SK-N-MC (cell line): ENCODE measurements around the gene CTCFL.

Experiments
- EZH2 ChIP-seq: fragments of 200-600 bp; sonication (generic); IDR thresholded peaks from one replicate; pipeline ENCODE4 v1.6.1; 2017; ENCODE audit warnings: antibody characterized with exemption
- FOXP2 ChIP-seq: optimal IDR thresholded peaks from 2 replicates; pipeline ENCODE3; 2011; ENCODE audit warnings: mild to moderate bottlenecking, moderate library complexity; ENCODE audit not compliant: insufficient read depth; ENCODE audit errors: extremely low read length, control extremely low read depth
- POLR2AphosphoS5 ChIP-seq: IDR thresholded peaks from 2 replicates; pipeline ENCODE4 v1.6.1; 2012; ENCODE audit warnings: mild to moderate bottlenecking, low read depth, low read length, borderline replicate concordance

- TF ChIP-seq POLR2AphosphoS5 (no peak), EZH2 (no peak), FOXP2 (no peak)
Observed at GRCh38 chr20:57462781-57463180, 62.2 kb downstream of the CTCFL start.
